Astrocyte of the cerebellum (primary cell): Measurements from ENCODE around the gene VAPB.

Experiments used
- DNase-seq: peaks from one replicate; pipeline ENCODE4 v3.0.0-alpha.2; 2011; ENCODE audit warnings: low read depth
- H3K4me3 ChIP-seq: 2 replicates; pipeline ENCODE4 v1.5.1; 2011; ENCODE audit warnings: mild to moderate bottlenecking, low read depth, low read length, moderate library complexity
- in situ Hi-C: cut with HindIII; loops from 2 replicates; pipeline ENCODE4 v1.10.0; 2017; ENCODE audit warnings: low sequenced_read_pairs
- TF ChIP-seq, protein P1 (sequence below): IDR thresholded peaks from 2 replicates; pipeline ENCODE4 v1.5.1; 2012; ENCODE audit warnings: low read length, low read depth, moderate library complexity, mild to moderate bottlenecking; ENCODE audit errors: missing control alignments

Gene VAPB

DNA sequence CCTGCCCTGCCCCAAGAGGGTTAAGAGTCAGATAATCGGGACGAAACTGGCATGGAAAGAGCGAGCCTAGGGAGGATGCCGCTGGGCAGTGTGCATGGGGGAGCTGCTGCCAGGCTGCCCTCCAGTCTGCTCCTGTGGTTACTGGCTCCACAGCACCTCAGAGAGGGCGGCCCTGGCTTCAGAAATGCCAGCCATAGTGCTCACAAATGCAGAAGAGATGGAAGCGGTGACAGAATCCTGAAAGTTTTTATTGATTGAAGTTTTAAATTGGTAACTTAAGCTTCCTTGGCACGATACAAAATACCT, 57.9 kb downstream of the VAPB start:
- TF ChIP-seq, protein P1, sequence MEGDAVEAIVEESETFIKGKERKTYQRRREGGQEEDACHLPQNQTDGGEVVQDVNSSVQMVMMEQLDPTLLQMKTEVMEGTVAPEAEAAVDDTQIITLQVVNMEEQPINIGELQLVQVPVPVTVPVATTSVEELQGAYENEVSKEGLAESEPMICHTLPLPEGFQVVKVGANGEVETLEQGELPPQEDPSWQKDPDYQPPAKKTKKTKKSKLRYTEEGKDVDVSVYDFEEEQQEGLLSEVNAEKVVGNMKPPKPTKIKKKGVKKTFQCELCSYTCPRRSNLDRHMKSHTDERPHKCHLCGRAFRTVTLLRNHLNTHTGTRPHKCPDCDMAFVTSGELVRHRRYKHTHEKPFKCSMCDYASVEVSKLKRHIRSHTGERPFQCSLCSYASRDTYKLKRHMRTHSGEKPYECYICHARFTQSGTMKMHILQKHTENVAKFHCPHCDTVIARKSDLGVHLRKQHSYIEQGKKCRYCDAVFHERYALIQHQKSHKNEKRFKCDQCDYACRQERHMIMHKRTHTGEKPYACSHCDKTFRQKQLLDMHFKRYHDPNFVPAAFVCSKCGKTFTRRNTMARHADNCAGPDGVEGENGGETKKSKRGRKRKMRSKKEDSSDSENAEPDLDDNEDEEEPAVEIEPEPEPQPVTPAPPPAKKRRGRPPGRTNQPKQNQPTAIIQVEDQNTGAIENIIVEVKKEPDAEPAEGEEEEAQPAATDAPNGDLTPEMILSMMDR: no peak
- in situ Hi-C loops: loop anchor here (10.0 kb wide), 1 partner anchor 212 kb away; no protein-coding TSS in a partner anchor

DNA sequence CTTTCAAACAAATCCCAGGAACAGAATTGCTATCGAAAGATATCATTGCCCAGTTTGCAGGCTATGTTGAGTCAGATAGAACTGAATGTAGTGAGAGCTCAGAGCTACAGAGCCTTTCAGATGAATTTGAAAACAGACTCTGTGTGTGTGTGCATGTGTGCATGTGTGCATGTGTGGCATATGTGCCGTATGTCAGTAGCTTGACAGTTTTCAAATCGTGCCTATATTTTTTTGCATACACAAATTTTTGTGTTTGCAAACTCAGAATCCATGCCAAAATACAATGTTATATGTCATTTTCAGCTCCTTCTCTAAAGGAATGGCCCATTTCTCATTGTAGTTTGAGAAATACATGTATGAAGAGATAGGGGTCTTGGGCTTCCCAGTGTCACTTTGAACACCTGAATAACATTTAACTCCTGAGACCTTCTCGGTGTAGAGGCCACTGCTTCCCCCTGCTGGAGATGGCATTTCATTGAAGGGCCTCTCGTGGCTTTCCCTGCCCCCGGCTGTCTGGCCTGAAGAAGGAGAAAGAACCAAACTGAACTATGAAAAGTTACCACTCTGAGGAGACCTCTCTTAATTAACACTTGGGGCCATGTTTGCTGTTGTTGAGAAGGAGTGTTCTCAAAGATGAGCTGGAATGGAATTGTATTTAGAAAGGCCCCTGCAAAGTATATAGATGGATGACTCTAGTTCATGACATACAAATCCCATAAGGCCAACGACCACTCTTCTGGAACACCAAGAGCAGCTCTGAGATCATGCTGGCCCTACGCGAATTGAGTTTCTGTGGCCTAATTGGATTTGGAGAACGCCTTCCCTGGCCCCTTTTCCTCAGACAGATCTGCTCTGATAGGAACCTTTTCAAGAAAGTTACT, 58.7 kb downstream of the VAPB start:
- H3K4me3 ChIP-seq: no peak overlapping the region
- in situ Hi-C loops: loop anchor here (10.0 kb wide), 1 partner anchor 213 kb away; no protein-coding TSS in a partner anchor
- peak; percentile 28 for DNase-seq
- TF ChIP-seq, protein P1: peak; percentile 78

More for the DNA sequence above, 57.9 kb downstream of the VAPB start:
- H3K4me3 ChIP-seq: no peak overlapping the region
- DNase-seq: no peak

DNA sequence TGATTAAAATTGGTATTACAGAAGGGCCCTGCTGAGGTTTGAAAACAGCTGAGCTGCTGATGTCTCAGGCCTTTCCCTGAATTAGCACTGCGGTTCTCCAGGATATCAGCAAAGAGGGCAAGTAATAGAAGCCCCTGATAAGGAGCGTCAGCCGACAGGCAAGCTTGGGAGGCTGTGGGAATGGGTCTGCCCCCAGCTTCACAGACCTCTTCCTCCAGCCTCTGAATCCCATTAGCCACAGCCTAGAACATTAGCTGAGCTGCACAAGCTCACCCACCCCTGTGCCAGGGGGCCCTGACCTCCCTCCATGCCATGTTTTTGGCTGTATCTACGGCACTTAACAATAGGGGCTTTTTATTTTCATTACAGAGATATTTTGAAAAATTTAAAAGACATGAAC, 59.9 kb downstream of the VAPB start:
- no peak for DNase-seq
- no peak overlapping the region for H3K4me3 ChIP-seq
- in situ Hi-C loops: loop anchor here (10.0 kb wide), 1 partner anchor 214 kb away; no protein-coding TSS in a partner anchor
- TF ChIP-seq, protein P1: no peak

DNA sequence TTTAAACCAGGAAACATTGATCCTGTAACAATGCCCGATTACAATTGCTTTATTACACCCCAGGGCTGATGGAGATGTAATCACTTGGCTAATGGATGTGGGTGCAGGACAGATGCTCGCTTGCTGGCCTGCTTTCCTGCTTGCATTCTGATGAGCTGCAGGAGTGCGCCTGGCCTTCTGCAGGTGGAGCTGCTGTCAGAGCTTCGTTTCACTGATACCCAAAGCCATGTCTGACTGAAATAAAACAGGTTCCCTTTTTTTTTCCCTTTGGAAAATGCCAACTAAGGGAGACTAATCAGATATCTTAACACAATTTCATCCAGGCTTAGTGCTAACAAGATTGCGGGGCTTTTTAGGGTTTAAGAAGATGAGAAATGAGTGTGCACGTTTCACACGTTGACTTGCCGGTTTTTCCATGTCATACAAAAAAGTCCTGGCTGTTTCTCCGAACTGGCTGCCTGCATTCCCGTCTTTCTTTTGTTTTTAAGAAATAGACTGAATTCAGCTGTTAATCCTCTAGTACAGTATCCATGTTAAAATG, 60.7 kb downstream of the VAPB start:
- H3K4me3 ChIP-seq: no peak overlapping the region
- no peak for DNase-seq
- in situ Hi-C loops: loop anchor here (5.0 to 10.0 kb wide), 3 partner anchors 42 to 215 kb away; no protein-coding TSS in a partner anchor
- TF ChIP-seq, protein P1: no peak

DNA sequence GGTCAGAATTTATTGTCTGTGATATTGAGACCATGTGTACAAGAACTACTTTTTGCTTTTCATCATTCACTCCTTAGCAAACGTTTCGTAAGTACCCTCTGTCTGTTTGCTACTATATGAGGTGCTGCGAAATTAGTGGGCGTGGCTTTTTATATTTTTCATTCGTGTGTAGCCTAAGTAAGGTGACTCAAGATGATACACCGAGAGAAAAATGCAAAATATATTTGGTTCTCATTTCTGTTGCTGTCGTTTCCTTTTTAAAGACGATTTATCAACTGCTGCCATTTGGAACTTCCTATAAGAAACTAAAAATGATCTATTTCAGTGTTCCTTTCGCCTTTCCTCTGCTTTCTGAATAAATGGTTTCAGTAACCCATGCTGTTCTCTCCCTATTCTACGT, 61.2 kb downstream of the VAPB start:
- no peak overlapping the region for H3K4me3 ChIP-seq
- TF ChIP-seq, protein P1: no peak
- in situ Hi-C loops: loop anchor here (5.0 to 10.0 kb wide), 2 partner anchors 43 to 195 kb away; no protein-coding TSS in a partner anchor
- DNase-seq: no peak

- in situ Hi-C loops: loop anchor here (5.0 to 10.0 kb wide), 2 partner anchors 45 to 192 kb away; no protein-coding TSS in a partner anchor
- TF ChIP-seq, protein P1: no peak
- no peak overlapping the region for H3K4me3 ChIP-seq
- DNase-seq: no peak
These were observed 63.7 kb downstream of the VAPB start for GRCh38 chr20:58452667-58453255.
